Hematopoietic multipotent progenitor cell treated with erythropoietin and hydrocortisone succinate and interleukin-3 and kit ligand, for 8 days (in vitro differentiated cells): ENCODE measurements around the gene DENND2C.

Experiments
- DNase-seq: peaks from one replicate; pipeline ENCODE4 v3.0.0-alpha.2; 2015

Gene DENND2C

DNA sequence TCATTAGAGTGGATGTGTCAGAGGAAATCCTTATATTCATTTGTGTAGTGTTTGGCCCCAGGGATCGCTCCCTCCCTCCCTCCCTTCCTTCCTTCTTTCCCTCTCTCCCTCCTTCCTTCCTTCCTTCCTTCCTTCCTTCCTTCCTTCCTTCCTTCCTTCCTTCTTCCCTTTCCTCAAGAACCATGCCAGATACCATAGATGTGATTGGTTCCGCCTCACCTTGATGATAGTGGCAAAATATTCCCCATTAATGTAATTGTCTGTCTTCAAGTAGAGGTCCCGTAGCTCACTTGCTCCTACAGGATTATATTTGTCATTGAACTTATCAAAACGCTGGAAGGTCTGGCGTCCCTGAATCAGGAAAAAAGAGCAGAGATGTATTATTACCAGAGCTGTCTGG, 7.8 kb upstream of the DENND2C start:
- DNase-seq, result no peak

DNA sequence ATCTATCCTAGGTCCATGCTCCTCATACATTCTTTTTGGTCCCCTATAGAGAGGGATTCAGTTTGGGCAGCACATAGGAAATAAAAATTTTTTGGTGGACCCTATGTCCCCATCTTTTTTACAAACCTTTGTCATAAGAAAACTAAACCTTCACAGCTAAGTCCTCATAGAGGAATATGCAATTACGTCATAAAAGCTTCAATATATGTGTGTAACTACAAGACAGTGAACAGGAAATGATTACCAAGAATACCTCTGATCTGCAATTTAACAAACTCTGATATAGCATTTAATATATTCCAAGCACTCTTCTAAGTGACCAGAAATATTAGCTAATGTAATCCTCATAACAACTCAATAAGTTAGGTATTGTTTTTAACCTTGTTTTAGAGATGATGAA, 6.3 kb upstream of the DENND2C start:
- DNase-seq, result no peak

DNA sequence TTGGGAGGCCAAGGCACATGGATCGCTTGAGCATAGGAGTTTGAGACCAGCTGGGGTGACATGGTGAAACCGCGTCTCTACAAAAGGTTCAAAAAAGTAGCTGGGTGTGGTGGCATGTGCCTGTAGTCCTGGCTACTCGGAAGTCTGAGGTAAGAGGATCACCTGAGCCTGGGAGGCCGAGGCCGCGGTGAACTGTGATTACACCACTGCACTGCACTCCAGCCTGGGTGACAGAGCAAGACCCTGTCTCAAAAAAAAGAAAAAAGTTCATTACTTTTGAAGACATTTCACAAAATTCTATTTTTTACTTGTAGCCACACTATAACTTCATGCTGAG, 2.1 kb upstream of the DENND2C start:
- DNase-seq, result no peak

GRCh38 chr1:114671011-114671938, 1.4 kb upstream of the DENND2C start:
- DNase-seq, result peak; percentile 28

GRCh38 chr1:114670083-114671010, 498 bp upstream of the DENND2C start:
- peak; percentile 81 for DNase-seq

DNA sequence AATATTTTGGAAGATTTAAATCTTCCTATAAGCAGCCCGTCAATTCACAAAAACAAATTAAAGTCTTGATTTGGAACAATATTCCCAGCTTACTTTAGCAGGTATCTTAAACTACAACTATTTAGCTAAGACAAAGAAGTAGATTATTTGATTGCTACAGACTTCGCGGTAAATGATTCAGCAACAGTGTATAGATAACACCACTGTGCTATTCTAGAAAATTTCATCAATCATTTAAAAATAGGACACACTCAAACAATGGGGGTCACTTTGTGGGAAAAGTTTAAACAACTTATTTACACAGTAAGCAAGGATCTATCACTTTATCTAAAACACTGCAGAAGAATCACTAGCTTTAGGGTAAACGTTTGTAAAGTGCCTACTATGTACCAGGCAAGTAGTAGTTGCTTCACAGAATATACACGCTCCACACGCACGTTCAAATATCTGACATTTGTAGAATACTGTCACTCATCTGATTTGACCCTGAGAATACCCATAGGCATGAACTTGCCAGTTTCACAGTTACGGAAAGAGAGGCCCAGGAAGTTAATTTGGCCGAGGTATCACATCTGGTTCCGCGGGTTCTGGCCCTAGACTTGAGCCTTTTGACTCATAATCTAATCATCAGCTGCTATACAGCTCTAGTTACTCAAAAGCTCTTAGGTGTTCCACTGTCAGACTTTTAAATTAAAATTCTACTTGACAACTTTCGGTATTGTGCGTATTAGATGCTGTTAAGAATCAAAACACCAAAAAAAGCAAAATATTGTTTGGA, 876 bp downstream of the DENND2C start:
- DNase-seq, result no peak

DNA sequence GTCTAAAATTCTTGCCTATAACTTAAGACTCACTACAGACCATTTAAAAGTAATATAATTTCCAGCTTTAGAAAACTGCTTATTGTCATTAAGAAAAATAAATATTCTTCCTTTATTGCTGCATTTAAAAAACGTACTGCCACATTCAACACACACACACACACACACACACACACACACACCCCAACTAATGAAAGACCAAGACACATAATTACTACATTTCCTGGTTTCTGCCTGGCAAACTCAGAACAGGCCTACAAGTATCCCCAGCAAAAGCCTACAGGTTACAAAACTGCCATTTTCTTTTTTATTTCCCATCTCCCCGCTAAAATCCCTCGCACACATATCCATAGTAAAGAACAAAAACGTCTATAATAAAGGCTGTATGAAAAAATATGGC, 1.5 kb downstream of the DENND2C start:
- no peak for DNase-seq

DNA sequence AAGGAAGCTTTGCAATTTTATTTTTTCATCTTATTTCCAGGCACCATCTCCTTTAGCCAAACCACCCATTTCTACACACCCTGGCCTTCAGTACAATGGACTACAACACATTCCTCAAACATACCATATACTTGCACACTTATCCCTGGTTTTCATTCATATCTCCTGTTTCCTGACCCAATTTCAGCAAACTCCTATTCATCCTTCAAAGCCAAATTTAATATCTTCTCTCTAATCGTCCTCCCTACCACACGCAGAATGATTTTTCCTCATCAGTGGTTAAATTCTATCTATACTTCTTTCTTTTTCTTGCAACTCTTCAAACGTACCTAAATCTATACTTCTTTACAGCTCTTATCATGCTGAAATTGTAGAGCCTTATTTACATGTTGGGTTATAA, 2.9 kb downstream of the DENND2C start:
- DNase-seq, result no peak

DNA sequence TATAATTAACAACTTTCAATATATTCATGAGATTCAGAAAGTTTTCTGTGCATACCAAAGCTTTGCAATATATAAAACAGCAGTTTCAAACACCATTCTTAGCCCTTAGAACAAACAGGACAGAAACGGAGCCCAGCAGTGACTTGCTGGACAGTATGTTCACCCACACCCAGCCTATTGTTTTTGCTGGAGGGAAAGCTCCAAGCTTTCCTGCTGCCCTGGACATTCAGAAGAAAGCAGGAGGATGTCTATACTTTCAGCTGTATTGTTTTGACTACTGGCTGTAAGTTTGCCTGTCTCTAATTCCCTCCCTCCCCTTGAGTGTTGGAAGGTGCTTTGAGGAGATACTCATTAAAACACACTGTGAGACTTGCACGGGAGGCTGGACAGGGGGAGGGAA, 9.6 kb downstream of the DENND2C start:
- no peak for DNase-seq

- DNase-seq, result no peak
Observed at GRCh38 chr1:114651893-114652292, 18.0 kb downstream of the DENND2C start.

GRCh38 chr1:114648503-114648902, 21.3 kb downstream of the DENND2C start:
- DNase-seq, result no peak

GRCh38 chr1:114641377-114641776, 28.5 kb downstream of the DENND2C start:
- DNase-seq, result no peak

- DNase-seq, result no peak
Observed at GRCh38 chr1:114638910-114639309, 30.9 kb downstream of the DENND2C start.

GRCh38 chr1:114632427-114632826, 37.4 kb downstream of the DENND2C start:
- DNase-seq, result no peak

DNA sequence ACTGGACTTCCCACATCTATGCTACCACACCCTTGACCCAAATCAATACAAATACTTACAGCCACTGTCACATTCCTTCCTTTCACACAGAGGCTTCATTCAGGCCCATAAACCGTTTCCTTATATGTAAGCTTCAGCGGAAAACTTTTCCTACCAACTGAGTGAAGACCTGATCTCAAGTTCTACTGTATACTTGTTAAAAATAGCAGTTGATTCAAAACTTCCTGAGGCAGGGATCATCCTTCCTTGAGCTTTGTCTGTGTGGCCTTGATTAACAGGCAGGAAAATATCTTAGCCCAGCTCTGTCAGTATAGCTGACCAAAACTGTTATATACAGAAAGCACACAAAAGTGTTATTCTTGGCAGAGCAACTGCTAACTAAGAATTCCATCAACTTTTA, 42.7 kb downstream of the DENND2C start:
- DNase-seq, result no peak

DNA sequence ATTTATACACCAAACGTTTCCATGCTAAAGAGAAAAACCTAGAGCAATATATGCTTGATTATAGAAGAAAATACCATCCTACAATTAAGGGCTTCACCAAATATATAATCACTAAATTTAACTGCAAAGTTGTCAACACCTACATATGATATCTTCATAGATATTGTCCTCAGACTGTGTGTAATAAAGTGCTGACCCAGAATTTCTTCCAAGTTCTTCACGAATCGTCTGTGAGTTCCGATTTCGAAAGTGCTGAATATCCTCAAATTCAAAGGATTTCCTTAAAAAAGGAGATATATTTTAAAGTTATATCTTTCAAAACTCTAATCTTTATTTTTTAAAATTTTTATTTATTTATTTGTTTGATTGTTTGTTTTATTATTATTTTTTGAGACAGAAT, 46.5 kb downstream of the DENND2C start:
- no peak for DNase-seq

DNA sequence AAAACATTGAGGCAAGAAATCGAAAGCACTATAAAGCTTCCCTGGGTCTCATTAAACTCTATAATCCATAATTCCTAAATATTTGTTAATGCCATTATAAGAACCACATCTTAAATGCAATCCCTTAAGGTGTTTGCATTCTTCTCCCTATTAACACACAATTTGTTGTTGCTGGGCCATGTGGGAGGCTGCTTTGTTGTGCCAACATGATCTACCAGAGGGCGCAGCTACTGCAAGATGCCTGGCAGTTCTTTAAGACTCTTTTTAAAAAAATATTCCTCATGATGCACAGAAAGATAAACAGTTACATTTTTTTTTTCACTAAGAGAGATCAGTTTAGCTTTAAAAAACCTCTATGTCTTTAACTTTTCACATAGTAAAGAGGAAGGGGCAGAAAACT, 49.4 kb downstream of the DENND2C start:
- DNase-seq, result no peak

DNA sequence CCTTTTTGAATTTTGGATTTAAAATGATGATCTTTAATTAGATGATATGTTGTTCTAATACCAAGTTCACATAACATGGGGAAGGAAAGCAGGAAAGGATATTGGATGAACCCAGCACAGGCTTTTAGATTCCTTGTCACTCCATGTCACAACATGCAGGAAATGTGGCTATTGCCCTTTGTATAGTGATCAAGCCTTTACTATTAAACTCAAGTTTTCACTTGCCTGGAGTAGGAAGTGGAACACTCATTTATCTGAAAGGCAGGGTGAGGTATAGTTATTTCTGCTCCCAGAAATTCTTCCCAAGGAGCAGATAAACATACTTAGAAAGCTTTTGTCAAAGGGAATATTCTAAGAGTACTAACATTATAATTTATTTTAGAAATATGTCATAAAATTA, 51.2 kb downstream of the DENND2C start:
- no peak for DNase-seq

GRCh38 chr1:114610546-114611245, 59.2 kb downstream of the DENND2C start:
- DNase-seq, result no peak

DNA sequence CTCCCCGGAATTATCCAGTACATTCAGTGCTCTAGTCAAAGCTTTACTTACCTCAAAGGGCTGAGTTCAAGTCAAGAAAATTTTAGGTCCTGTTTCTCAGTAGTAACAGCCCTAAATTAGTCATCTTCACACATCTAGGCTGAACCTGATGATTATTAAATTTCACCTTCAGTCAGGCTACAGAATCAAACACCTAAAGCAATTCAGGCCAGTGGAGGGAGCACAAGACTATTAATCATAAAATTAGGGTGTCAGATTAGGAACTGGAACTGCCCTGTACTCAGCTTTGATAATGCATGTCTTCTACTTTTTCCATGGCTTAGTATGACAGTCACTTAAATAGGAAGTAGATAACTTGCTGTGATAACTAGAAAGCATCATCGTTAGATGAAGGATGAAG, 60.0 kb downstream of the DENND2C start:
- peak; percentile 10 for DNase-seq

DNA sequence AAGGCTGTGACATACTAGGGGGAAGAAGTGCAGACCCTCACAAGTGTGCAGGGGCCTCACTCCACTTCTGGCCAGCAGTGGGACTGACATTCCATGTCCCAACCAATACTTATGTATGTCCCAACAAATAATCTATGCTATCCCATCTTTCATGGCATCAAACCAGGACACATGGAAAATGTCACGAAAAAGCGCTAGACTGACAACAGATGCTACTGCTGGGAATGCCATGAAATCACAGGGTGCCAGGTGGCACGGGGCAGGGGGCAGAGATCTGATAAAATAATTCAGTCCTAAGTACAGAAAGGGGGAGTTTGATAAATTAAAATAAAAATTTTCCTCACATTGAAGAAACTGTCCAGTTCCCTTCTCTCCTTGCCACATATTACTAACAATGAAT, 60.8 kb downstream of the DENND2C start:
- DNase-seq, result no peak

- no peak for DNase-seq
Observed at GRCh38 chr1:114607223-114607622, 62.6 kb downstream of the DENND2C start.

- no peak for DNase-seq
Observed at GRCh38 chr1:114597949-114598348, 71.9 kb downstream of the DENND2C start.
